HG02981 (cell line): ENCODE data around the gene DLG2.

Experiments
- ATAC-seq: cut with Tn5 transposase; IDR thresholded peaks from one replicate; pipeline ENCODE4 v1.9.1; 2021; ENCODE audit warnings: mild to moderate bottlenecking, moderate library complexity; ENCODE audit not compliant: unreplicated experiment

The DLG2 gene

GRCh38 chr11:85572056-85572455, 55.1 kb downstream of the DLG2 start:
- no peak for ATAC-seq

GRCh38 chr11:85569525-85569924, 57.6 kb downstream of the DLG2 start:
- no peak for ATAC-seq

- no peak for ATAC-seq
Observed at GRCh38 chr11:85558411-85558810, 68.7 kb downstream of the DLG2 start.

- ATAC-seq: no peak
Observed at GRCh38 chr11:85551881-85552280, 75.3 kb downstream of the DLG2 start.

- no peak for ATAC-seq
Observed at GRCh38 chr11:85541683-85542082, 85.5 kb downstream of the DLG2 start.

GRCh38 chr11:85540635-85541205, 86.4 kb downstream of the DLG2 start:
- no peak for ATAC-seq

- no peak for ATAC-seq
Observed at GRCh38 chr11:85540181-85540580, 87.0 kb downstream of the DLG2 start.

- no peak for ATAC-seq
Observed at GRCh38 chr11:85539740-85540139, 87.4 kb downstream of the DLG2 start.

GRCh38 chr11:85539029-85539689, 88.0 kb downstream of the DLG2 start:
- ATAC-seq: no peak

- no peak for ATAC-seq
Observed at GRCh38 chr11:85536438-85536837, 90.7 kb downstream of the DLG2 start.

GRCh38 chr11:85534806-85535205, 92.3 kb downstream of the DLG2 start:
- no peak for ATAC-seq

GRCh38 chr11:85531191-85531897, 95.8 kb downstream of the DLG2 start:
- ATAC-seq: no peak

- ATAC-seq: no peak
Observed at GRCh38 chr11:85530634-85531033, 96.5 kb downstream of the DLG2 start.

GRCh38 chr11:85526564-85526963, 100.6 kb downstream of the DLG2 start:
- no peak for ATAC-seq

- no peak for ATAC-seq
Observed at GRCh38 chr11:85525686-85526085, 101.5 kb downstream of the DLG2 start.

- no peak for ATAC-seq
Observed at GRCh38 chr11:85517272-85517671, 109.9 kb downstream of the DLG2 start.

- no peak for ATAC-seq
Observed at GRCh38 chr11:85495918-85496317, 131.2 kb downstream of the DLG2 start.

- ATAC-seq: no peak
Observed at GRCh38 chr11:85494396-85494795, 132.7 kb downstream of the DLG2 start.

GRCh38 chr11:85485902-85486301, 141.2 kb downstream of the DLG2 start:
- ATAC-seq: no peak

GRCh38 chr11:85483861-85484260, 143.3 kb downstream of the DLG2 start:
- no peak for ATAC-seq

- no peak for ATAC-seq
Observed at GRCh38 chr11:85481862-85482261, 145.3 kb downstream of the DLG2 start.
